K562 (cell line): ENCODE results near the gene LYVE1. TPM values are rescaled to one million over a fixed set of nuclear protein-coding genes. Genes with fewer than 3 reads are reported as not detected.

Experiments
- ATAC-seq: fragments of 200-7000 bp; cut with Tn5 transposase; 3 replicates; pipeline ENCODE4 v1.9.1; 2020; ENCODE audit warnings: moderate library complexity
- BruUV-seq: library from RNA; stranded (reverse); fragments of 400-500 nt; replicated peaks from 2 replicates; lab custom pipeline; 2021; lab: Mats Ljungman, UMichigan
- CTCF ChIA-PET: fragments of 300-600 bp; formaldehyde crosslinking; extraction: SDS; loops from one replicate; lab custom pipeline; 2021; ENCODE audit warnings: low intra/inter-chr PET ratio; lab: Yijun Ruan, JAX
- POLR2A ChIA-PET: fragments of 300-600, 350-650 bp; sonication (Branson Sonifier 250); formaldehyde crosslinking; extraction: SDS; loops from one replicate; lab custom pipeline; 2021; ENCODE audit warnings: antibody characterized with exemption, inconsistent platforms; lab: Yijun Ruan, JAX
- DNase-seq, 4 experiments: peaks; one replicate each; pipeline versions ENCODE4 v3.0.0 to v3.0.0-alpha.2; 2011 to 2018; ENCODE audit warnings: low spot score in 3 of 4, mixed read lengths in 3 of 4; ENCODE audit errors: extremely low read depth in 1 of 4
- FAIRE-seq: peaks from 2 replicates; lab custom pipeline; 2011; peaks lifted over from hg19 to GRCh38; lab: Jason Lieb, UNC
- H2AFZ ChIP-seq: 2 replicates; pipeline ENCODE4 v1.6.0; 2011; ENCODE audit warnings: low read depth, low read length, control low read depth, inconsistent platforms
- H3K27ac ChIP-seq: fragments of 200-600 bp; 3 replicates; pipeline ENCODE4 v1.8.0; 2011; ENCODE audit warnings: low read depth, mild to moderate bottlenecking, control low read depth, inconsistent platforms, low read length, moderate library complexity, mixed read lengths; ENCODE audit errors: extremely low read depth
- H3K27me3 ChIP-seq, 2 experiments: fragments of 300-600 bp in 1 of 2; 2 replicates in 1 of 2; 3 replicates in 1 of 2; pipeline versions ENCODE4 v1.6.0 to v1.8.0; 2011; ENCODE audit warnings: inconsistent platforms in 2 of 2, low read length in 2 of 2, mild to moderate bottlenecking in 1 of 2, mixed read lengths in 1 of 2, moderate library complexity in 1 of 2; ENCODE audit not compliant: control insufficient read depth in 2 of 2, insufficient read depth in 2 of 2
- H3K36me3 ChIP-seq: fragments of 300-600 bp; 3 replicates; pipeline ENCODE4 v1.8.0; 2011; ENCODE audit warnings: mild to moderate bottlenecking, low read length, inconsistent platforms; ENCODE audit not compliant: control insufficient read depth, insufficient read depth
- H3K4me1 ChIP-seq, 2 experiments: fragments of 200-600 bp in 1 of 2; replicated peaks in 1 of 2; 2 replicates in 1 of 2; 3 replicates in 1 of 2; pipeline versions ENCODE4 v1.5.1 to v1.8.0; 2011; ENCODE audit warnings: inconsistent platforms in 2 of 2, low read length in 2 of 2, mild to moderate bottlenecking in 1 of 2, mixed read lengths in 1 of 2, moderate library complexity in 1 of 2; ENCODE audit not compliant: control insufficient read depth in 2 of 2, insufficient read depth in 2 of 2
- H3K4me2 ChIP-seq: 2 replicates; pipeline ENCODE4 v1.6.1; 2011; ENCODE audit warnings: low read length, control low read depth, inconsistent platforms, mixed read lengths; ENCODE audit not compliant: insufficient read depth
- H3K4me3 ChIP-seq: fragments of 200-600 bp; sonication (generic), shearing (Covaris generic); 2 replicates; pipeline ENCODE4 v1.5.1; 2016; ENCODE audit warnings: control low read depth, inconsistent platforms
- H3K79me2 ChIP-seq: fragments of 200-600 bp; 3 replicates; pipeline ENCODE4 v1.8.0; 2011; ENCODE audit warnings: low read length, inconsistent platforms; ENCODE audit not compliant: control insufficient read depth, insufficient read depth
- H3K9ac ChIP-seq, 2 experiments: 2 replicates each; pipeline versions ENCODE4 v1.6.0 to v1.6.1; 2011; ENCODE audit warnings: low read depth in 2 of 2, low read length in 2 of 2, control low read depth in 1 of 2, inconsistent platforms in 1 of 2, mild to moderate bottlenecking in 1 of 2, mixed read lengths in 1 of 2; ENCODE audit not compliant: insufficient read depth in 1 of 2
- H3K9me1 ChIP-seq: one replicate; pipeline ENCODE4 v1.6.0; 2011; ENCODE audit warnings: inconsistent platforms, mild to moderate bottlenecking, low read length, moderate library complexity; ENCODE audit not compliant: control insufficient read depth, insufficient read depth
- H3K9me3 ChIP-seq: replicated peaks from 2 replicates; pipeline ENCODE4 v1.5.1; 2011; ENCODE audit warnings: low read depth, low read length, inconsistent platforms; ENCODE audit not compliant: control insufficient read depth, insufficient read depth
- H4K20me1 ChIP-seq: replicated peaks from 2 replicates; pipeline ENCODE4 v1.6.1; 2011; ENCODE audit warnings: low read length, inconsistent platforms, mixed read lengths; ENCODE audit not compliant: control insufficient read depth, insufficient read depth
- BCLAF1 ChIP-seq, 2 experiments: fragments of 450-650 bp in 1 of 2; IDR thresholded peaks; 2 replicates each; pipeline ENCODE4 v1.6.1; 2011 to 2017; ENCODE audit warnings: low read depth in 2 of 2, antibody characterized with exemption in 1 of 2, borderline replicate concordance in 1 of 2, low read length in 1 of 2, mild to moderate bottlenecking in 1 of 2, mixed read lengths in 1 of 2; ENCODE audit not compliant: control insufficient read depth in 1 of 2
- E2F3 ChIP-seq: fragments of 250-450 bp; sonication (Bioruptor Pico); IDR thresholded peaks from 2 replicates; pipeline ENCODE4 v1.4.0; 2020; ENCODE audit warnings: mild to moderate bottlenecking
- FOXM1 ChIP-seq, 2 experiments: fragments of 450-650 bp in 1 of 2; sonication (generic) in 1 of 2; formaldehyde crosslinking in 1 of 2; IDR thresholded peaks; 2 replicates each; pipeline versions ENCODE4 v1.6.1 to v1.9.0; 2017 to 2022; ENCODE audit warnings: low read depth in 2 of 2, mild to moderate bottlenecking in 2 of 2, missing genetic modification reagents in 1 of 2, moderate library complexity in 1 of 2
- KDM1A ChIP-seq, 2 experiments: fragments of 450-650 bp; IDR thresholded peaks; 2 replicates each; pipeline ENCODE4 v1.6.1; 2016; ENCODE audit warnings: mild to moderate bottlenecking in 2 of 2
- KDM2B ChIP-seq: fragments of 250-450 bp; sonication (Bioruptor Pico); IDR thresholded peaks from 2 replicates; pipeline ENCODE4 v1.8.0; 2021; ENCODE audit warnings: mild to moderate bottlenecking, moderate library complexity
- TAF7 ChIP-seq: fragments of 450-650 bp; IDR thresholded peaks from 2 replicates; pipeline ENCODE4 v1.6.1; 2016; ENCODE audit warnings: missing genetic modification characterization, missing compliant biosample characterization
- TCF7L2 ChIP-seq: fragments of 150-350 bp; IDR thresholded peaks from 2 replicates; pipeline ENCODE4 v1.6.1; 2016; ENCODE audit warnings: low read depth, mild to moderate bottlenecking, low read length, moderate library complexity
- ZBTB1 ChIP-seq: sonication (generic); formaldehyde crosslinking; IDR thresholded peaks from 2 replicates; pipeline ENCODE4 v1.8.1; 2023; ENCODE audit warnings: missing genetic modification reagents, low read depth, mild to moderate bottlenecking, borderline replicate concordance
- ZKSCAN1 ChIP-seq: fragments of 150-350 bp; IDR thresholded peaks from 2 replicates; pipeline ENCODE4 v1.6.1; 2016; ENCODE audit warnings: low read depth, low read length
- ZNF133 ChIP-seq: fragments of 250-450 bp; sonication (Bioruptor Pico); IDR thresholded peaks from 2 replicates; pipeline ENCODE4 v1.4.0; 2020; ENCODE audit warnings: mild to moderate bottlenecking
- ZNF140 ChIP-seq: fragments of 250-450 bp; sonication (Bioruptor Pico); IDR thresholded peaks from 2 replicates; pipeline ENCODE4 v1.8.0; 2021; ENCODE audit warnings: moderate library complexity, mild to moderate bottlenecking, inconsistent platforms
- ZNF551 ChIP-seq: fragments of 250-450 bp; sonication (Bioruptor Pico); IDR thresholded peaks from 2 replicates; pipeline ENCODE4 v1.5.0; 2021; ENCODE audit warnings: mild to moderate bottlenecking, moderate library complexity
- ZNF77 ChIP-seq: fragments of 250-450 bp; sonication (Bioruptor Pico); IDR thresholded peaks from 2 replicates; pipeline ENCODE4 v1.5.0; 2020
- ZSCAN29 ChIP-seq: fragments of 450-650 bp; IDR thresholded peaks from 2 replicates; pipeline ENCODE4 v1.6.1; 2017
- in situ Hi-C: fragments of 300-500 bp; cut with MboI; formaldehyde crosslinking; loops from 4 replicates; pipeline ENCODE4 v1.15.0; 2018; ENCODE audit warnings: inconsistent platforms, mixed read lengths
- intact Hi-C: fragments of 100-400 bp; cut with micrococcal nuclease; formaldehyde crosslinking; loops from 2 replicates; pipeline ENCODE4 v1.14.2; 2022
- polyA plus RNA-seq, 8 experiments: library from polyadenylated mRNA; depleted of rRNA in 4 of 8; stranded (reverse) in 5 of 8; unstranded in 3 of 8; fragments of >200 nt; fragmentation: Nextera tagmentation in 2 of 8; fragmentation: Illumina TruSeq in 1 of 8; extraction: Ambion mirVana in 2 of 8; extraction: Trizol in 1 of 8; gene quantifications; 2 replicates each; pipeline versions ENCODE4 v1.2.1 to v1.2.3, GENCODE V29; 2011 to 2014; ENCODE audit warnings: inconsistent platforms in 1 of 8, missing spikeins in 1 of 8
- total RNA-seq, 7 experiments: library from RNA; depleted of rRNA in 6 of 7; stranded (reverse); fragments of >200 nt in 6 of 7; fragmentation: Illumina TruSeq in 2 of 7; extraction: Trizol in 2 of 7; gene quantifications; 2 replicates each; pipeline versions ENCODE4 v1.2.1 to v1.2.3, GENCODE V29; 2011 to 2021; ENCODE audit warnings: low replicate concordance in 1 of 7
- TF ChIP-seq, protein P1 (sequence below), 2 experiments: IDR thresholded peaks in 1 of 2; conservative IDR thresholded peaks in 1 of 2; 2 replicates each; pipeline ENCODE4 v1.6.1; 2016; ENCODE audit warnings: low read depth in 2 of 2, mild to moderate bottlenecking in 1 of 2, missing compliant biosample characterization in 1 of 2, missing genetic modification characterization in 1 of 2, moderate library complexity in 1 of 2

LYVE1 gene
- total and polyA plus RNA-seq, 9 of the 15 experiments (the other 6 are each of a cell fraction or from before 2014, with no cell fraction given) = 0.06 to 1.1 (median 0.14) TPM; not detected in 1

DNA sequence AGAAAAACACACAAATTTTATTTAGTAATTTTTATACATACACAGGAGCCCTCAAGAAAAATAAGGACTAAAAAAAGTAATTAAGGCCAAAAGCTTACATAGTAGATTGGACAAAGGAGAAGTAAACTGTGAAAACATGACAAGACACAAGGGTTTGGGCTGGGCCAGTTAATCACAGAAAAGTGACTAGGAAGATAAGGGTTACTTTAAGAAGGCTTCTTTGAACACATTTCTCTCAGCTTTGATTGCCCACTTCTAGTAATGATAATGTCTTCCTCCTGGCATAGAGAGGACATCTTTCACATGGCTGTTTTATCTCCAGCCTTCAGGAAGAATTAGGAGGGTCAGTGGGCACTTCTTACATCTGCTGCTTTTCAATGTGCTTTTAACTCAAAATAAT is 30.9 kb downstream of the LYVE1 start:
- Histone ChIP-seq H3K36me3 (peaks cover 11% of the 10 kb centered on the region; the same call in 2 of the 3 replicates), H3K27me3 (no peaks in the 10 kb centered on the region), H3K9me1 (no peaks in the 10 kb centered on the region), H3K9me3 (no peaks in the 10 kb centered on the region), H4K20me1 (no peaks in the 10 kb centered on the region), H3K27ac (no peak overlapping the region), H3K4me1 (peaks cover 11% of the 10 kb centered on the region in 2 experiments; a peak in 4 of 5 replicates), H2AFZ (no peak overlapping the region), H3K79me2 (peaks cover 15% of the 10 kb centered on the region), H3K9ac (no peak overlapping the region), H3K4me3 (no peak overlapping the region), H3K4me2 (no peak overlapping the region)
- ChIA-PET POLR2A (interaction anchor here (0.8 to 1.1 kb wide), 2 partner anchors 21 to 26 kb away, joined by 3 read pairs; no protein-coding TSS in a partner anchor), CTCF (no interaction called here)
- in situ Hi-C loops = no loop called here
- intact Hi-C loops = loop anchor here (5.0 kb wide), 1 partner anchor 80 kb away; the partner anchor contains the start of gene AMPD3
- FAIRE-seq (no peak), ATAC-seq (no peak), DNase-seq (peak in 1 of 4 experiments; percentile 30)
- no TSS peak for BruUV-seq
- TF ChIP-seq, protein P1, sequence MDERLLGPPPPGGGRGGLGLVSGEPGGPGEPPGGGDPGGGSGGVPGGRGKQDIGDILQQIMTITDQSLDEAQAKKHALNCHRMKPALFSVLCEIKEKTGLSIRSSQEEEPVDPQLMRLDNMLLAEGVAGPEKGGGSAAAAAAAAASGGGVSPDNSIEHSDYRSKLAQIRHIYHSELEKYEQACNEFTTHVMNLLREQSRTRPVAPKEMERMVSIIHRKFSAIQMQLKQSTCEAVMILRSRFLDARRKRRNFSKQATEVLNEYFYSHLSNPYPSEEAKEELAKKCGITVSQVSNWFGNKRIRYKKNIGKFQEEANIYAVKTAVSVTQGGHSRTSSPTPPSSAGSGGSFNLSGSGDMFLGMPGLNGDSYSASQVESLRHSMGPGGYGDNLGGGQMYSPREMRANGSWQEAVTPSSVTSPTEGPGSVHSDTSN (CRISPR knock-in tag; IDR thresholded peaks at IDR 0.05; ENCODE audit: low read depth) = no peak
- TF ChIP-seq, protein P1 (tag; conservative IDR thresholded peaks at IDR 0.05; ENCODE audit: low read depth) = peak; percentile 25; the same call in 1 of the 2 replicates
- TF ChIP-seq TAF7 (tag) (no peak), KDM2B (CRISPR knock-in tag) (no peak), ZNF77 (CRISPR knock-in tag) (no peak), E2F3 (CRISPR knock-in tag) (no peak), ZNF133 (no peak), ZBTB1 (no peak), ZNF140 (CRISPR knock-in tag) (no peak), ZSCAN29 (no peak), BCLAF1 (IDR thresholded peaks at IDR 0.05; ENCODE audit: borderline replicate concordance in 1 of 2, control insufficient read depth in 1 of 2, low read depth in 2 of 2, low read length in 1 of 2) (no peak), FOXM1 (IDR thresholded peaks at IDR 0.05; ENCODE audit: low read depth) (no peak), FOXM1 (CRISPR knock-in tag; IDR thresholded peaks at IDR 0.05; ENCODE audit: low read depth) (no peak), ZNF551 (CRISPR knock-in tag) (no peak), KDM1A (IDR thresholded peaks at IDR 0.05) (peak; percentile 28 to 37; a peak in 1 of 4 replicates), ZKSCAN1 (no peak), TCF7L2 (no peak)
